ENCODE data around the gene FAM174C. TPM values are rescaled to one million over a fixed set of nuclear protein-coding genes. Genes with fewer than 3 reads are reported as not detected.
"Not testable (repeated sequence)": the region's sequence is repeated elsewhere in the genome, so short reads cannot be mapped to it uniquely, and the experiment has no call there.

Gene FAM174C
- total and polyA plus RNA-seq, 2 experiments from 2014 or later: 31.2 to 34.4 TPM

GRCh38 chr19:1315470-1316166, 40.3 kb downstream of the FAM174C start:
- peak; percentile 64 to 67 for DNase-seq (ENCODE audit: low read depth in 1 of 2, low spot score in 1 of 2)
- Histone ChIP-seq H3K27ac (no peak overlapping the region), H3K4me3 (peak overlapping the region; percentile 20), H3K36me3 (no peaks in the 10 kb centered on the region), H3K4me1 (ENCODE audit: low read depth) (no peaks in the 10 kb centered on the region), H3K27me3 (peaks cover 20% of the 10 kb centered on the region), H3K9me3 (ENCODE audit: low read depth) (no peaks in the 10 kb centered on the region)
- TF ChIP-seq CTCF (IDR thresholded peaks at IDR 0.05; ENCODE audit: low read depth, low read length): peak; percentile 63

- no peak for DNase-seq (ENCODE audit: low read depth in 1 of 2, low spot score in 1 of 2)
- H3K4me1 ChIP-seq (ENCODE audit: low read depth): no peaks in the 10 kb centered on the region
- H3K27me3 ChIP-seq: peaks cover 20% of the 10 kb centered on the region
- H3K27ac ChIP-seq: no peak overlapping the region
- no peaks in the 10 kb centered on the region for H3K9me3 ChIP-seq (ENCODE audit: low read depth)
- TF ChIP-seq CTCF (IDR thresholded peaks at IDR 0.05; ENCODE audit: low read depth, low read length): no peak
- no peaks in the 10 kb centered on the region for H3K36me3 ChIP-seq
- H3K4me3 ChIP-seq: no peak overlapping the region
Observed at GRCh38 chr19:1316466-1316865, 41.1 kb downstream of the FAM174C start.

- peaks cover 20% of the 10 kb centered on the region for H3K27me3 ChIP-seq
- H3K4me3 ChIP-seq: no peak overlapping the region
- TF ChIP-seq CTCF (IDR thresholded peaks at IDR 0.05; ENCODE audit: low read depth, low read length): no peak
- H3K36me3 ChIP-seq: no peaks in the 10 kb centered on the region
- no peak overlapping the region for H3K27ac ChIP-seq
- DNase-seq (ENCODE audit: low read depth in 1 of 2, low spot score in 1 of 2): no peak
- no peaks in the 10 kb centered on the region for H3K4me1 ChIP-seq (ENCODE audit: low read depth)
- H3K9me3 ChIP-seq (ENCODE audit: low read depth): no peaks in the 10 kb centered on the region
Observed at GRCh38 chr19:1317274-1318003, 42.1 kb downstream of the FAM174C start.

- no peak for DNase-seq (ENCODE audit: low read depth in 1 of 2, low spot score in 1 of 2)
- Histone ChIP-seq H3K36me3 (no peaks in the 10 kb centered on the region), H3K27me3 (peaks cover 20% of the 10 kb centered on the region), H3K4me3 (no peak overlapping the region), H3K9me3 (ENCODE audit: low read depth) (no peaks in the 10 kb centered on the region), H3K4me1 (ENCODE audit: low read depth) (no peaks in the 10 kb centered on the region), H3K27ac (no peak overlapping the region)
- no peak for TF ChIP-seq CTCF (IDR thresholded peaks at IDR 0.05; ENCODE audit: low read depth, low read length)
Observed at GRCh38 chr19:1318678-1319471, 43.5 kb downstream of the FAM174C start.

- not testable (repeated sequence) for H3K36me3 ChIP-seq; DNase-seq (ENCODE audit: low read depth in 1 of 2, low spot score in 1 of 2); H3K9me3 ChIP-seq (ENCODE audit: low read depth); H3K27ac ChIP-seq; H3K4me1 ChIP-seq (ENCODE audit: low read depth); H3K4me3 ChIP-seq
- peaks cover 20% of the 10 kb centered on the region for H3K27me3 ChIP-seq
Observed at GRCh38 chr19:1320282-1320650, 44.9 kb downstream of the FAM174C start.

Data from cardiac muscle cell (in vitro differentiated cells and primary cell).